Stimulated activated memory B cell treated with anti-CD40 and anti-IgM and Interleukin-4, amounts not matched to agents 10 μg/mL and 1 μg/mL and 100 μg/mL, for 72 hours (primary cell): ENCODE results near the gene AHDC1.
A peak's percentile ranks its signal among the peaks of the same experiment; 100 is the strongest.

ENCODE experiments used
- ATAC-seq: fragments of 150-1000 bp; cut with Tn5 transposase; 2 replicates; pipeline ENCODE4 v1.10.0; 2021
- H3K27ac Mint-ChIP-seq: one replicate; pipeline ENCODE4 v1.8.0; 2022; ENCODE audit warnings: mild to moderate bottlenecking, mixed read lengths
- H3K27me3 Mint-ChIP-seq: one replicate; pipeline ENCODE4 v1.8.0; 2022; ENCODE audit warnings: mixed read lengths
- H3K36me3 Mint-ChIP-seq: one replicate; pipeline ENCODE4 v1.8.0; 2022; ENCODE audit warnings: mixed read lengths
- H3K4me1 Mint-ChIP-seq: one replicate; pipeline ENCODE4 v1.8.0; 2022; ENCODE audit warnings: mixed read lengths
- H3K4me3 Mint-ChIP-seq: one replicate; pipeline ENCODE4 v1.8.0; 2022; ENCODE audit warnings: mild to moderate bottlenecking, moderate library complexity, mixed read lengths
- H3K9me3 Mint-ChIP-seq: one replicate; pipeline ENCODE4 v1.8.0; 2022; ENCODE audit warnings: mixed read lengths

The AHDC1 gene

DNA sequence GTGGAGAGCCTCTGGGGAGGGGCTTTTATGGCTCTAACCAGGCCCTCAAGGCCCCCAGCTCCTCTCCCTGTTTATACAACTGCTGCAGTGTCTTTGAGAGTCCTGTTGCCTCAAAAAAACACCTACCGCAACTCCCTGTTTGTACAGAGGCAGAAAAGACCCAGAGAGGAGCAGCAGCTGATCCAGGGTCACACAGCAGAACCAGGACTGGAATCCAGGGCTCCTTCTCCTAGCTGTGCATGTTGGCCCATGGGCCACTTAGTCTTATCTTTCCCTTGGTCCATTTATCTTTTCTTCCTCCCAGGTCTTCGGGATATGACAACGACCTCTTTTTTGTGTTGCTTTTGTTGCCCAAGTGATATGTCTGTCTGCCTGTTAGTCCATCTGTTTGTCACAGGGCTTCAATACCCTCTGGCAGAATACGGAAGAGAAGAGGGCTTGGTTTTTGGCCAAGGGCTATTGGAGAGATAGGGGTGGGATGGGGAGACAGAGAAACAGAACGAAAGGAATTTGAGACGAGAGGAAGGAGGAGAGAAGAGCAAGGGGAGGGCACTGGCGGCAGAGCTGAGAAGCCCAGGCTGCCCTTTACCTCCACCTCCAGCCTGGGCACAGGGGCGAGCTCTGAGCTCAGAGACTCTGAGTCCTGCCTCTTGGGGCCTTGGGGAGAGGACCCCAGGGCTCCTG, 80.5 kb downstream of the AHDC1 start:
- Mint-ChIP-seq H3K4me3 (no peak overlapping the region), H3K4me1 (peaks cover 68% of the 10 kb centered on the region), H3K36me3 (no peaks in the 10 kb centered on the region), H3K9me3 (no peaks in the 10 kb centered on the region), H3K27ac (peak overlapping the region; percentile 28), H3K27me3 (no peaks in the 10 kb centered on the region)
- no peak for ATAC-seq

DNA sequence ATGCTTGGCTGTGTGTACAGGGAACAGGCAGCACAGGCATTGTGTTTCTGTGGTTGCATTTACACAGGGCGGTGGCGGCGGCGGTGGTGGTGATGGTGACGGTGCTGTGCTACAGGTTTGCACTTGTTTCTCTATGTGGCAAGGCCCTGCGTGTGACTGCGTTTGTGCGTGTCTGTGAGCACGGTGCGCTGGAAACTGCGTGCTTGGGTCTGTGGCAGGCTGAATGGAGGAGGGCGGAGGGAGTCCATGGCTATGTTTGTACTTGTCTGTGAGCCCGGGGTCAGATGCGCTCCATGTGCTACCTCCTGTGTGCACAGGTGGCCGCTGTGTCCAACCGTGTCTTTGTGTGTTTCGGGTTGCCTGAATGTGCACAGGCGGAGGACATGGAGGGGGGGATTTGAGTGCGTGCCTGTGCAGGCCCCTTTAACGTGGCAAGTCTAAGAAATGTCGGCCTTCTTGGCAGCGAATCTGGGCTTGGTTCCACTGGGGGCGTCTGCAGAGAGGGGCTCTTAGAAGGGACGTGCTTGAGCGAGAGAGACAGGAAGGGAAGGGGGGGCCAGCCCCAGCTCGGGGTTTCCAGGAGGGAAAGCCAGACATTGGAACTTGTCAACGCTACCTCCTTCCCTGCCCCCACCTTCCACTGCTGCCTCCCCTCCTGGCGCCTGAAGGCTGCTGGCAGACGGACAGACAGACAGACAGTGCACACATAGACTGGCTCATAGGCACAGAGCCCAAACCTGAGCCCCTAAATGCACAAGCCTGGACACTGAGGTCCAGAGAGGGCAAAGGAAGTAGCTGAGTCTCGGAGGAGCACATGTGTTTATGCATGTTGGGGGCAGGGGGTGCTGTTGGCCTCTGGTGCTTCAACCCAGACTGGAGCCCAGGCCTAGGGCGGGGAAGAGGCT, 81.3 kb downstream of the AHDC1 start:
- Mint-ChIP-seq H3K27ac (no peak overlapping the region), H3K36me3 (no peaks in the 10 kb centered on the region), H3K4me3 (no peak overlapping the region), H3K27me3 (no peaks in the 10 kb centered on the region), H3K9me3 (no peaks in the 10 kb centered on the region), H3K4me1 (peaks cover 65% of the 10 kb centered on the region)
- ATAC-seq, result no peak

DNA sequence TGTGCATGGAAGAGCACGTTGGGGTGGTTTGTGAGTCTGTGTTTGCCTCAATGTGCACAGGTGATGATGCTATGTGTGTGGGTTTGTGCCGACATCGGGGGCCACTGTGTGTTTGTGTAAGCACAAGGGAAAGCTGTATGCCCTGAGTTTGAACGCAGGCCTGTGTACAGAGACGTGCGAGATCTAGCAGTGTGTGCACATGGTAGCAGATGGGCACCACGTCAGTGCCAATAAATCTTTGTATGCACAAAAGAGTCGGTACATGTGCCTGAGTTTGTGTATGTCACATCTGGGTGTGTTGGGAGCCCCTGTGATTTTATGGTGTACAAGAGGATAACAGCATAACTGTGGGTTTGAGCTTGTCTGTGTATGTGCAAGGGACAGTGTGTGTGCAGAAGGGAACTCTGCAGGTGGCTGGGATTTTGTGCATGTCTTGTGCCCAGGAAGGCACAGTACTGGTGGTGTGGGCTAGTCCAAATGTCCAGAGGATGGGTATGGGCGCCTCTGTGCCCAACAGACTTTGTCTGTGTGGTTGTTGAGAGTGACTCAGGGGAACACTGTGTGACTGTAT, 82.0 kb downstream of the AHDC1 start:
- no peaks in the 10 kb centered on the region for H3K9me3 Mint-ChIP-seq
- peak overlapping the region; percentile 10 for H3K27ac Mint-ChIP-seq
- no peaks in the 10 kb centered on the region for H3K36me3 Mint-ChIP-seq
- H3K4me3 Mint-ChIP-seq, result no peak overlapping the region
- ATAC-seq, result no peak
- no peaks in the 10 kb centered on the region for H3K27me3 Mint-ChIP-seq
- peaks cover 61% of the 10 kb centered on the region for H3K4me1 Mint-ChIP-seq

DNA sequence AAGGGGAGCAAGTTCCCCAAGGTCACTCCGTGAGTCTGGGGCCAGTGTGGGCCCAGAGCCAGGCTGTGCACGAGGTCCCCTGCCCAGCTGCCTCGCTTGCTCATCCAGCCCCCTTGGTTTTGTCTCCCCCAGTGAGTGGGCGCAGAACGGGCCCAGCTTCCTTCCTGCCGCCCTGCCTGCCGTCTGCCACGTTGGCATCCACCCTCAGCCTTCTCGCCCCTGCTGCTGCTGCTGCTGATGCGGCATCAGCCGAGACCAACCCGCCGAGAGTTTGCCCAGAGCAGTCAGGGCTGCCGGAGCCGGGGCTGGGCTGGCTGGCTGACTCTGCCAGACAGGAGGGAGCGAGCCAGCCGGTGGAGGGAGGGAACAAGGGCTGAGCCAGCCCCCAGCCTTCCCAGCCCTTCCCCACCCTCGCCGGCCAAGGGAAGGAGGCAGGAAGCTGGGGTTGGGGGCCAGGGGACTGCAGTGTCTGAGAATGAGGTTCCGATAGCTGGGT, 82.6 kb downstream of the AHDC1 start:
- Mint-ChIP-seq H3K4me1 (peaks cover 55% of the 10 kb centered on the region), H3K27ac (peak overlapping the region; percentile 10), H3K9me3 (no peaks in the 10 kb centered on the region), H3K36me3 (no peaks in the 10 kb centered on the region), H3K4me3 (no peak overlapping the region), H3K27me3 (no peaks in the 10 kb centered on the region)
- no peak for ATAC-seq

DNA sequence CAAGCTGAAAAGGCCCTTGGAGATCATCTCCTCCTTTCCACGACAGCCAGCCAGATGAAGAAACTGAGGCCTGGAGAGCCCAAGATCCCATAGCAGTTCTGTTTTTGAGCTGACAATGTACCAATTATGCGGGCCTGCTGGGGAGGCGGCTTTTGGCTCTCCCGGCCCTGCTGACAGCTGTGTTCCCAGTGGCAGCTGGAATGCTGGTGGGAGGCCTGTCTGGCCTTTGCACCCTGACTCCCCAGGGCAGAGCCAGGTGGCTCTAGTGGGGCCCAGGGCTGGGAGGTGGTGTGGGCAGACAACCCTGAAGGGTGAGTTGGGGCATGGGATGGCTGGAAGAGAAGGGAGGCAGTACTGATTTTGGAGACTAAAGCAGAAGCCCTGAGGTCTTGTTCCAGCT, 83.3 kb downstream of the AHDC1 start:
- no peak for ATAC-seq
- no peak overlapping the region for H3K4me3 Mint-ChIP-seq
- no peaks in the 10 kb centered on the region for H3K9me3 Mint-ChIP-seq
- peaks cover 48% of the 10 kb centered on the region for H3K4me1 Mint-ChIP-seq
- H3K27me3 Mint-ChIP-seq, result no peaks in the 10 kb centered on the region
- H3K27ac Mint-ChIP-seq, result no peak overlapping the region
- no peaks in the 10 kb centered on the region for H3K36me3 Mint-ChIP-seq

- Mint-ChIP-seq H3K36me3 (no peaks in the 10 kb centered on the region), H3K27ac (no peak overlapping the region), H3K27me3 (no peaks in the 10 kb centered on the region), H3K9me3 (no peaks in the 10 kb centered on the region), H3K4me3 (no peak overlapping the region), H3K4me1 (peaks cover 37% of the 10 kb centered on the region)
- no peak for ATAC-seq
Observed at GRCh38 chr1:27519331-27520258, 84.3 kb downstream of the AHDC1 start.

GRCh38 chr1:27518808-27519207, 85.1 kb downstream of the AHDC1 start:
- H3K27ac Mint-ChIP-seq, result no peak overlapping the region
- no peak overlapping the region for H3K4me3 Mint-ChIP-seq
- H3K27me3 Mint-ChIP-seq, result no peaks in the 10 kb centered on the region
- no peaks in the 10 kb centered on the region for H3K9me3 Mint-ChIP-seq
- H3K36me3 Mint-ChIP-seq, result no peaks in the 10 kb centered on the region
- no peak for ATAC-seq
- H3K4me1 Mint-ChIP-seq, result peaks cover 29% of the 10 kb centered on the region

DNA sequence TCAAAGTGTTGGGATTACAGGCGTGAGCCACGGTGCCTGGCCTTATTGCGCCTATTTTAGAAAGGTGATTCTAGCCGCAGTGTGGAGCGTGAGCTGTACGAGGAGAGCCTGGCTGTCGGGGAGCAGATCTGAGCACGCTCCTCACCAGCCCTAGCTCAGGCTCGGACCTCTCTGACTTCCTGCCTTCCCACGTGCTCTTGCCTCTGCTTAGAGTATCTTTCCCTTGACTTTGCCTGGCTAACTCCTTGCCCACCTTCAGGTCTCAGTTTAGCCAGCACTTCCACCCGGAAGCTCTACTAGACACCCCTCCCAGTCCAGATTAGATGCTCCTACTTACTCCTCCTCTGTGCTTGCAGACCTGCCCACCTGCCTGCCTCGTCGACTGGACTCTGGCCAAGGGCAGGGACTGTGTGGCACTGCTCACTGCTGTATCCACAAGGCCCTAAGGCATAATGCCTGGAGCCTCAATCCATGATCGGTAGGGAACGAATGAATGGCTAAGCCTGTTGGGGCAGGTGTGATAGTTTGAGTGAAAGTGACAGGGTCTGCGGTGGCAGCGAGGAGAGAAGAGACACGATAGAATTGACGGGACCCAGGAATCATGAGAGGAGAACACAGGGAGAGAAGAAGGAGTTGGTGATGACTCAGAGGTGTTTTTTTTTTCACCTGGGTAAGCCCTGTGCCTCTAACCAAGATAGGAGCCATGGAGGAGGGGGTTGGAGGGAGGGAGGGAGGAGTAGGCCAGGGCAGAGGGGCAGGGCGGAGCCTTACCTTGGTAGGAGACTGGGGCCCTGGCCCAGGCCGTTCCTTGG, 85.8 kb downstream of the AHDC1 start:
- Mint-ChIP-seq H3K27me3 (no peaks in the 10 kb centered on the region), H3K36me3 (no peaks in the 10 kb centered on the region), H3K9me3 (no peaks in the 10 kb centered on the region), H3K4me1 (peaks cover 24% of the 10 kb centered on the region), H3K27ac (no peak overlapping the region), H3K4me3 (no peak overlapping the region)
- ATAC-seq, result no peak

DNA sequence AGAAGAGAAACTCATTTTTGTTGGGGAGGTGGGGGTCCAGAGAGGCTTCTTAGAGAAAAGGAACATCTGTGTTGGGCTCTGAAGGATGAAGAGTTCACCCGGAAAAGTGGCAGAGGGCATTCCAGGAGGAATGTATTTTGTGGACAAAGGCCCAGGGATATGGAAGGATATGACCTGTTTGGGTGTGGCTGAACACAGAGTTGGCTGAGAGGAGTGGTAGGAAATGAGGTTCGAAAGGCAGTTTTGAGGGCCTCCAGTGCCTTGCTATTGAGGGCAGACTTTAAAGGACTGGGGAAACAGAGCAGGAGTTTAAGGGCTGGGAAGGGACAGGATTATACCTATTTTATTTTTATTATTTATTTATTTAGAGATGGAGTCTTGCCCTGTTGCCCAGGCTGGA, 86.6 kb downstream of the AHDC1 start:
- no peaks in the 10 kb centered on the region for H3K36me3 Mint-ChIP-seq
- H3K27ac Mint-ChIP-seq, result no peak overlapping the region

DNA sequence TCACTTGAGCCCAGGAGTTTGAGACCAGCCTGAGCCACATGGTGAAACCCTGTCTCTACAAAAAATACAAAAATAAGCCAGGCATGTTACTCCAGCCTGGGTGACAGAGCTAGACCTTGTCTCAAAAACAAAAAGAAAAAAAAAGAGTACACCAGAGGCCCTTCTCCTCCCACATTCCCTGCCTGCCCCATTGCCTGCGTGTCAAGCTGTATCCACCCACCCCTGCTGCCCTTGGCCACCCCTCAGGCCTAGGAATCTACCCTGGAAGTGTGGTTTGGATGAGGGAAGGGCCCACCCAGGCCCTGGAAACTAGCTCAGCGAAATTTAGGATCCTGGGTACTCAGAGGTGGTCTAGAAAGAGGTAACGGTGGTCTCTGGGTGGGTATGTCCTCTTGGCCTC, 88.3 kb downstream of the AHDC1 start:
- Mint-ChIP-seq H3K27ac (peak overlapping the region; percentile 66), H3K4me1 (peaks cover 6% of the 10 kb centered on the region), H3K4me3 (no peak overlapping the region), H3K36me3 (no peaks in the 10 kb centered on the region), H3K9me3 (no peaks in the 10 kb centered on the region), H3K27me3 (no peaks in the 10 kb centered on the region)
- ATAC-seq, result no peak

More for the DNA sequence above, 86.6 kb downstream of the AHDC1 start:
- Mint-ChIP-seq H3K9me3 (no peaks in the 10 kb centered on the region), H3K4me3 (no peak overlapping the region), H3K4me1 (peaks cover 18% of the 10 kb centered on the region), H3K27me3 (no peaks in the 10 kb centered on the region)
- no peak for ATAC-seq

- Mint-ChIP-seq H3K4me1 (peaks cover 5% of the 10 kb centered on the region), H3K4me3 (no peak overlapping the region)
Observed at GRCh38 chr1:27513958-27514357, 90.0 kb downstream of the AHDC1 start.

DNA sequence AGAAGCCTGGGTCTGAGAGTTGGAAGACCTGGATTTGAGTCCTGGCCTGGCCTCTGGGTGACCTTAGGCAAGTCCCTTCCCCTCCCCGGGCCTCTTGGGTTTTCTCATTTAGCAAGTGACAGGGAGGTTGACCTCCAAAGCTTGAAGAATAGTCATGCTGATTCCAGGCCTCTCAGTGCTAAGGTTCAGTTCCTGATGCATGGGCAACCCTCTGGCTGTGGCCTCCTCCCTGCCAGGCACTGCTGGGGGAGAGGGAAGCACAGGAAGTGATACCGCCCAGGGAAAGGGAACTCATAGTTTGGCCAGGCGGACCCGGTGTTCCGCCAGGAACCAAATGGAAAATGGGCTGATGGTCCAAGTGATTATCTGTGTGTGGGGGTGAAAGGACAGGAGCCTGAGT, 90.4 kb downstream of the AHDC1 start:
- no peaks in the 10 kb centered on the region for H3K9me3 Mint-ChIP-seq
- no peaks in the 10 kb centered on the region for H3K27me3 Mint-ChIP-seq
- no peak for ATAC-seq
- peak overlapping the region; percentile 45 for H3K27ac Mint-ChIP-seq
- no peaks in the 10 kb centered on the region for H3K36me3 Mint-ChIP-seq
- H3K4me1 Mint-ChIP-seq, result peaks cover 5% of the 10 kb centered on the region
- H3K4me3 Mint-ChIP-seq, result no peak overlapping the region

More at GRCh38 chr1:27513958-27514357, 90.0 kb downstream of the AHDC1 start:
- ATAC-seq, result no peak
- Mint-ChIP-seq H3K9me3 (no peaks in the 10 kb centered on the region), H3K27ac (peak overlapping the region; percentile 45), H3K36me3 (no peaks in the 10 kb centered on the region), H3K27me3 (no peaks in the 10 kb centered on the region)

GRCh38 chr1:27509127-27510080, 94.5 kb downstream of the AHDC1 start:
- H3K4me1 Mint-ChIP-seq, result peaks cover 5% of the 10 kb centered on the region
- no peak for ATAC-seq
- no peaks in the 10 kb centered on the region for H3K9me3 Mint-ChIP-seq
- no peaks in the 10 kb centered on the region for H3K27me3 Mint-ChIP-seq
- no peak overlapping the region for H3K27ac Mint-ChIP-seq
- no peak overlapping the region for H3K4me3 Mint-ChIP-seq
- no peaks in the 10 kb centered on the region for H3K36me3 Mint-ChIP-seq
